T-helper 1 cell treated with Interleukin-12 subunit alpha and Interleukin-12 subunit beta and Interleukin-4 antibody, amounts not matched to agents 30 ng/mL and 1 ng/mL, for 36 hours (primary cell): ENCODE results near the gene HLA-DPB1. TPM values are rescaled to one million over a fixed set of nuclear protein-coding genes. Genes with fewer than 3 reads are reported as not detected.

Experiments
- intact Hi-C: fragments of 100-400 bp; cut with micrococcal nuclease; formaldehyde crosslinking; loops from one replicate; pipeline ENCODE4 v1.15.1; 2024
- total RNA-seq: library from RNA; stranded (reverse); gene quantifications from 2 replicates; pipeline ENCODE4 v1.2.3, GENCODE V29; 2022

HLA-DPB1 gene
- total RNA-seq, 1 donor from 2014 or later = 93.9 TPM

DNA sequence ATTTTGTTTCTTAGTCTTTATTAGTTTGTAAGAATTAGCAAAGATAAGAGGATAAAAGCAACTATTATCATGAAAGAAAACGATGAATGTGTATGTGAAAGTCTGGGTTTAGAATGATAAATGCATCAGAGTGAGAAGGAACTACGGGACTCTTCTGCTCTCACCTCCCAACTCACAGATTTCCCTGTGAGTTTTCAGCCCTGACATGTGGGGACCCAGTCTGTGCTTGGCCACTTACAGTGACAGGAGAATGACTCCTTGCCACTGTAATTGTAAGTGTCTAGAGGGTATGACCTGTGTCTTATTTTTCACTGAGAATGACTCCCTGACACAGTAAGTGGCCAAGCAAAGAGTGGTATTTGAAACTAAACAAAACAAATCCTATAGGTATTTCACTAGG is 4.9 kb upstream of the HLA-DPB1 start:
- intact Hi-C loops = loop anchor here (10.0 kb wide), 1 partner anchor 1096 kb away; the partner anchor contains the start of gene DXO

DNA sequence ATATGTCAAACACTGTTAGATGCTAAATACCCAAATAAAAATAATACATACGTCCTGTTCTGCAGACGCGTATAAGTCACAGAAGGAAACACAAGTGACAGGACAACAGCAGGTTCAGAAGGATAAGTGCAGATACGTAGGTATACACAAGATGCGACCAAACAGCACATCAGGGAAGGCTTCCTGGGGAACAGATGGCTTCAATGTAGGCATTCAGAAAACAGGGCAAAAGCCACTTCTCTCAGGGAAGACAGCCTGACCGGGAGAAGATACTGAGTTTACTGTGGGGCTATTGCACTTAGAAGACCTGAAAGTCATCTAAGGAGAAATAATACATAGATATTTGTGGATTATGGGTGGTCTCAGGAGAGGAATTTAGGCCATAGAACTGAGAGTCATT is 4.2 kb upstream of the HLA-DPB1 start:
- intact Hi-C loops = loop anchor here (10.0 kb wide), 1 partner anchor 1097 kb away; the partner anchor contains the start of gene DXO

DNA sequence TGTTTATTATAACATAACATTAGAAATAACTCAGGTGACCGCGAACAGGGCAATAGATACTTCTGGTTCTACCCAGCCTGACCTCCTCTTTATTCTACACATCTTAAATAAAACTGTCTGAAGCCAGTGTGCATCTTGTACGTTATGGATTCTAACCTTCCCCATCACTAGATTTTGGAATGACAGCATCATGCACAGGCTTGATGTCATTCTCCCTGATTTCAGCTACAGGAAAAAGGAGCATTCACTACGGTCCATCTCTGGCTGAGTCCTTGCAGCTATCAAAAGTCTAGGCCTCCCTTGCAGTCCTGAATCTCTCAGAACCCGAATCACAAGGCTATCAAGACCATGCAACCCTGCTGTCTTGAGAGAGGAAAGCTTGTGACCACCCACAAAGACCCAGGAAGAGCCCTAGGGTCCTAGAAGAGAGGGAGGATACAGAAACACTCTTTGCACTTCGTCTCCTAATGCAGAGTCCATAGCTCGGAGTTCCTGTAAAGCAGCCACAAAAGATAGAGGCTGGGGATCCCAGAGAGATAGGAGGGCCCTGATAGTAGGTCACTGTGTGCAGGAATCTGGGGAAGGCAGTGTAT is 3.2 kb upstream of the HLA-DPB1 start:
- intact Hi-C loops = loop anchor here (1.0 to 10.0 kb wide), 3 partner anchors 44 to 1098 kb away; partner anchors contain the start of gene DXO

DNA sequence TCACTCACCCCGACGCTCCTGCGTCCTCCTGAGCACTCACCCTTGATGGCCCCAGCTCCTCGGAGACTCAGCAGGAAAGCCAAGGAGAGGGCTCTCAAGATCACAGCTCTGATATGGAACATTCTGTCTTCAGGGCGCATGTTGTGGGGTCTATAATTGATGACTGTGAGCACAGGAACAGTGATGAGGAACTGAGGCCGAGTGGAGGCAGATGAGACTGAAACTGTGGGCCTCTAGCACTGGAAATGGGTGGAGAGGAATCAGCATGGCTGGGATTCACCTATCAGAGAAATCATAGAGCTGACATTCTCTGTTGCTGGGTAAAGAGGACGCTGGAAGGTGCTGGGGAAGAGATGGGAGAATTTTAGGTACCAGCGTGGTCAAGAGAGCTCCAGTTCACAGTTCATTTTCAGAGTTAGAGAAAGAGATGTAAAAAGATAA is 2.3 kb upstream of the HLA-DPB1 start, which contains the start of gene HLA-DPA1:
Gene HLA-DPA1 (minus strand): TSS at position 219 of the 441 bp plus-strand sequence.
- intact Hi-C loops = loop anchor here (1.0 to 10.0 kb wide), 3 partner anchors 45 to 1099 kb away; partner anchors contain the start of gene DXO

DNA sequence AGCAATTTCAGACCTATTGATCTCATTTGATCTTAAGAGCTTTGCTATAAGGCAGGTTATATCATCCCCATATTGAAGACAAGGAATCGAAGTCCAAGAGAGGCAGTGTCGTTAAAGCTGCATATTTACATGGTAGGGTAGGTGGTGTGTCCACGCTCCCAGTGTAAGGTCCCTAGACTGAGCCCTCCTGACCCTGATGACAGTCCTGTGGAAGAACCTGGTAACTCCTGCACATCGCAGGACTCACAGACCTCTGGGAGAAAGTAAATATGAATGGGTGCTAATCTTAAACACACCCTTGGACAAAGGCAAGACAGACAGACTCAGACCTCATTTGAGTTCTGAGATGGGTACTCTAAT is 602 bp upstream of the HLA-DPB1 start:
- intact Hi-C loops = loop anchor here (1.0 to 10.0 kb wide), 4 partner anchors 56 to 1100 kb away; partner anchors contain the start of genes DXO, RXRB and SLC39A7

DNA sequence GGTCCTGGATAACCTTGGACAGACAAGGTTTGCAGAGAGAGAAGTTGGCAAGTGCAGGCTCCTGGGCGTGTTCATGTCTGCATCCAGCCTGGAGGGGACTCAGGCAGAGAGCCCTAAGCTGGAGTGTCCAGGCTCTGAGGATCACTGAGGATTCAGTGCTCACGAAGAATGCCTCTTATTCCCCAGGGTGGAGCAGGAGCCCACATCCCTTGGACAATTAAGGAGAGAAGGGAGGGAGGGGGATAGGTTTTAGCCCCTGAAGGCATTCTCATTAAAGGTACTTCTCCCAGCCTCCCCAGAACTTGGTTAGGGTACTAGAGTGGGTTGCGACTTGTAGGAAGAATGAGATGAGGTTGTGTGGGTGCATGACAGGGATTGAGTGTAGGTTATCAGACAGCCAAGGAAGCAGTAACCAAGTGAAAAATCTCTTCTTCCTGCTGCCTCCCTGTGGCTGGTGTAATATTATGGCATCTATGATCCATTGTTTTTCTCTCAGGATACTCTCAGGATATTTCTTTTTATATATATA is 680 bp downstream of the HLA-DPB1 start:
- intact Hi-C loops = loop anchor here (10.0 kb wide), 1 partner anchor 1102 kb away; the partner anchor contains the start of gene DXO

DNA sequence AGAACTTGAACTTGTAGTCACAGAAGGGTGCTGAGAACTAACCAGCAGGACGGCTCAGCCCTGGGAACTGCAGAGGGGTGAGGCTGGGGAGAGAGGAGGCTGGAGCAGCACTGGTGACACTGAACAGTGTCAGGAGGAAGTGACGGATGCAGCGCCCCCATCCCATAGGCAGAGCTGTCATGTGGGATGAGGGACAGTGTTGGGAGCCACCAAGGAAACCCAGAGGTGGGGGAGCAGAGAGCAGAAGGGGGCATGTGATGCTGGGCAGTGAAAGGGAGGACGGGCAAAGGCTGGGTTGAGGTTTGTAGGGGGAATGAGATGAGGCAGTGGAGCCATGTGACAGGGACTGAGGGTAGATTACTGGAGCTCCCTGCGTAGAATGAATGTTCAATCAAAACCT is 2.1 kb downstream of the HLA-DPB1 start:
- intact Hi-C loops = loop anchor here (10.0 kb wide), 1 partner anchor 1103 kb away; the partner anchor contains the start of gene DXO

DNA sequence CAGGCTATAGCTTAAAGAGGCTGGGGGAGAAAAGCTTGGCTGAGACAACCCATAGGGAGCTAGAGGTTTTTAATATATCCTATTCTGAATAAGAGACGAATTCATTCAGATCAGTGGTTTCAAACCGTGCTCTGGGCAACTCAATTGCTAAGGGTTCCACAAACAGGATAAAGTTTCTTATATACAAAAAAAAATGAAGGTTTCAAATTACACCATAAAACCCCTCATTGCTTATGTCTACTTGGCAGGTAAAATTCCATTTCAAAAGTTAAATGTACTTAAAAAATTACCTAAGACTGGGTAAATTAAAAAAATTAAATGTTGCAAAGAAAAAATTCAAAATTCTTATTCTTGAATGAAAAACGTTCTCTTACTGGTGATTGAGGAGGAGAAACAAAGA is 2.7 kb downstream of the HLA-DPB1 start:
- intact Hi-C loops = loop anchor here (10.0 kb wide), 1 partner anchor 1104 kb away; the partner anchor contains the start of gene DXO

DNA sequence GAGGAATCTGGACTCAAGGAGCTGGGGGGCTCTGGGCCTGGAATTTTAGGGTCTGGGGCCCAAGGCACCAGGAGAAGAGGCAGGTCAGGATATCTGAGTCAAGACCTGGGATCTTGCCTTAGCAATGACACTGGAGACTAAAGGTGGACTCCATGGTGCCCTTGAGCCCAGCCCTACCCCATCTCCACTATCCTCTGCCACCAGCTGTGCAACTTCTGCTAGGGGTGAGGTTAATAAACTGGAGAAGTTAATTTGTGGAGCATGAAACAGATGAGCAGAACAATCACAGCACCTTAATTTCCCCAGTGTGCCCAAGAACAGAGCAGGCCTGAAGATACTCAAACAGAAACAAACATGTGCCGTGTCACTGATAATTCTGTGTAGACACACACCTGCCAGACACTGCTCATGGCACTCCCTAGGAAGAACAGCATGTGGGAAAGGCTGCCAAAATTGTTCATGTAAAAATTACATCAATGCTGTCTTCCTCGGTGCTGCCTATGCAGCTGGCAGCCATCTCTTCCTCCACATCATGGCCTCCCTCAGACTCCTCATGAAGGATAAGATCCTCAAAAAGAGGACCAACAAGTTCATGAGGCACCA is 3.2 kb downstream of the HLA-DPB1 start:
- intact Hi-C loops = loop anchor here (10.0 kb wide), 1 partner anchor 1104 kb away; the partner anchor contains the start of gene DXO

DNA sequence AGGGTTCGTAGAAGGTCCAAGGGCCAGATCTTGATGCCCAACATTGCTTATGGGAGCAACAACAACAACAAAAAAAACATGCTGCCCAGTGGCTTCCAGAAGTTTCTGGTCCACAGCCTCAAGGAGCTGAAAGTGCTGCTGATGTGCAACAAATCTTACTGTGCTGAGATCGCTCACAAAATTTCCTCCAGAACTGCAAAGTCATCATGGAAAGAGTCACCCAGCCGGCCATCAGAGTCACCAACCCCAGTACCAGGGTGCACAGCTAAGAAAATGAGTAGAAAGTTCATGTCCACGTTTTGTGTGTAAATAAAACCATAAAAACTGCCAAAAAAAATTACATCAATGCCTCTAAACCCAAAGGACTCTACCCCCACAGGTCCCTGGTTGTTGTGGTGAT is 3.8 kb downstream of the HLA-DPB1 start:
- intact Hi-C loops = loop anchor here (10.0 kb wide), 1 partner anchor 1105 kb away; the partner anchor contains the start of gene DXO

DNA sequence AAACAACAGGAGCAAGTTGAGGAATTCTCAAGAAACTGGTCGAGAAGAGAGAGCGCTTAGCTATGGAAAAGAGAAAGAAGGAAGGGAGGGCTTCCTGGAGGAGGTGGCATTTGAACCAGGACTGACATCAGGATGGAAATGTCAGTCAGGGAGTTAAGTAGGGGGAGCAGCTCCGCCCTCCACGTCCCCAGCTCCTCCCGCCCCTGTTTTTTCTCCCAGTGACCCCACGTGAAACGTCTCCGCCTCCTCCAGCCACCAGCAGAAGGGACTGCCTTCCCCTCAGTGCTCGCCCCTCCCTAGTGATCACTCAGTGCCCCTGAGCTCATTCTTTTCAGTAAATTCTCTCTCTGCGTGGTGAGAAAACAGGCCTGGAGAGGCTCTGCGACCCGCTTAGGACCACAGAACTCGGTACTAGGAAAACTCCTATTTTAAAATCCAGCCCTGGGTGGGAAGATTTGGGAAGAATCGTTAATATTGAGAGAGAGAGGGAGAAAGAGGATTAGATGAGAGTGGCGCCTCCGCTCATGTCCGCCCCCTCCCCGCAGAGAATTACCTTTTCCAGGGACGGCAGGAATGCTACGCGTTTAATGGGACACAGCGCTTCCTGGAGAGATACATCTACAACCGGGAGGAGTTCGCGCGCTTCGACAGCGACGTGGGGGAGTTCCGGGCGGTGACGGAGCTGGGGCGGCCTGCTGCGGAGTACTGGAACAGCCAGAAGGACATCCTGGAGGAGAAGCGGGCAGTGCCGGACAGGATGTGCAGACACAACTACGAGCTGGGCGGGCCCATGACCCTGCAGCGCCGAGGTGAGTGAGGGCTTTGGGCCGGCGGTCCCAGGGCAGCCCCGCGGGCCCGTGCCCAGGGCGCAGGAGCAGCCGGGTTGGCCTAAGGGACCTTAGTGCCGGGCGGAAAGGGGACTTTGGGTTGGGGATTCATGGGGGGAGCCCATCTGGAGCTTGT is 4.6 kb downstream of the HLA-DPB1 start:
- intact Hi-C loops = loop anchor here (5.0 kb wide), 1 partner anchor 193 kb away; no protein-coding TSS in a partner anchor

DNA sequence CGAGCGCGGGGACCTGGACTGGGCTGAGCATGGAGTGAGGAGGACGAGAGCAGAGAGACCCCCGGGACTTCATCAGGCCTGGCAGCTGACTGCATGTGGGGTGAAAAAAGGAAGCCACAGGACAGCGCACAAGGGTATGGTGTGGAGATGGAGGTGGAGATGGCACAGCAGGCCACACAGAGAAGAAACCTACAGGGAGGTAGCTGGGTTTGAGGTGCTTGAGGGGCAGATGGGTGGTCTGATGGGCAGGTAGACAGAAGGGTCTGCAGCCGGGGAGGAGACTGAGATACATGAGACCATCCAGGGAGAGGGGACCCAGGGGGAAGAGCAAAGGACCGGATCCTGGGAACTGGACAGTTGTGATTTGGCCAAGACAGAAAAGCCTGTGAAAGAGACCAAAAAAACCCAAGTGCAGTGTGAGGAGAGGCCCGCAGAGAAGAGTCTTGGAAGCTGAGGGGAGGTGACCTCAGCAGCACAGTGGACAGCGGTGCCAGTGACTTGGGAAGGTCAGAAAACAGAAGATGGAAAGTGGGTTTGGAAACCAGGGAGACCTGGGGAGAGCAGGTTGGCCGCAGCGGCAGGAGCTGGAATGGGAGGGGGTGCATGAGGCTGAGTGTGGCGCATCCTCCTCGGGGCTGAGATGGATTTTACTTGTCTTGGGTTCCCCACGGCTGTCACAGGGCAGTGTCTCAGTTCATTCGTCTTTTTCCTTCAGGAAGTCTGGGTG is 5.5 kb downstream of the HLA-DPB1 start:
- intact Hi-C loops = loop anchor here (5.0 kb wide), 1 partner anchor 194 kb away; no protein-coding TSS in a partner anchor

DNA sequence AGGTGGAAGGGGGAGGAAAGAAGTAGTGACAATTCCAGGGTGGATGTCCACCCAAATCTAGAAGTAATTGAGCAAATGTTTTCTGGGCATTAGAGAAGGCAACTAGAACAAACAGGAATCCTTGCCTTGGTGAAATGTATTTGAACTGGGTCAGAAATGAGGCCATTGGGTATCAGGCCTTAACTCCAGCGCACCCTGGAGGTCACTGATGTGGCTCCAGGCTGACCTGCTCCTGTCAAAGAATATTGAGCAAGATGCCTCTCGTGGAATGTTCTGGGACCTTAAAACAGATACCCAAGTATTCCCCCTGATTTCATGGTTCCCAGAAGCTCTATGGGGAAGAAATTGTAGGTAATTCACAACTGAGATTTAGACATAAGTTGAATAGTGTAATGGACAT is 6.9 kb downstream of the HLA-DPB1 start:
- intact Hi-C loops = loop anchor here (1.0 to 5.0 kb wide), 2 partner anchors 68 to 195 kb away; no protein-coding TSS in a partner anchor

DNA sequence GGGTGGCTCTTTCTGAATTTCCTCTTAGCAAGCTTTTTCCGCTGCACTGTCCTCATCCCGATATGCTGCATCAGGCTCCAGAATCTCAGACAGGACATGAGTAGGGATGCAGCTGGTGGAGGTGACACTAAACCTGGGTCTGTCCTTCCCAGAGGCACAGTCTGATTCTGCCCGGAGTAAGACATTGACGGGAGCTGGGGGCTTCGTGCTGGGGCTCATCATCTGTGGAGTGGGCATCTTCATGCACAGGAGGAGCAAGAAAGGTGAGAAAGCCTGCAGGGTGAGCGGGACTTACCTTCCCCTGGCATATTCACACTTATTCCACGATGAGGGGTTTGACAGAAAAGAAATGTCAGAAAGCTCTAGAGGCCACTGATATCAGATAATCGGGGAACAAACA is 9.8 kb downstream of the HLA-DPB1 start:
- intact Hi-C loops = no loop called here

DNA sequence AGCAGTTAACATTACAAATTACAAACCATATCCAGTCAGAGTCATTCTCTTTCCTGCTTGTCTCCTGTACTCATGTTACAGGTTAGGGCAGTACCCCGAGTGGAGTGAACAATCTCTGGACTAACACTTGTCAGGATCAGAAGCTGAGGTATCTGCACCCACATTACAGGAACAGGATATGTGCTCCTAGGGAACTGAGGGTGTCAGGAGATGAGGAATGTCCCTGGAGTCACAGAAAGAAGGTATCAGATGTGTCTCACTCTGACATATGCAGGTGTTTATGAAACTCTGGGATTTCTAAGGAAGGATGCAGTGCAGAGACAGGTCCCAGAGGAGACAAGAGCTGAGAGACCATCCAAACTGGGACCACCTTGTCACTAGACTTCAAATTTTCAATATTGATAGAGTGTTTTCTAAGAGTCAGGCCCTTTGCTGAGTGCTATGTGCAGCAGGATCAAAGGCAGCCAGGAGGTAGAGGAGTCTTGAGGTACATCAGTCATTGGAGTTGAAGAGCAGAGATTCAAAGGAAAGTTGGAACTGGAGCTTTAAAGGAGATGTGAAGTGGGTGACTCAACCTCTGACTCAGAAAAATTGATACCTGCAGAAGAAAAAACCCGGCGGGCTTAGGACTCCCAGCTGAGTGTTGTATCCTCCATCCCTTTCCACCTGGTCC is 12.6 kb downstream of the HLA-DPB1 start:
- intact Hi-C loops = no loop called here

DNA sequence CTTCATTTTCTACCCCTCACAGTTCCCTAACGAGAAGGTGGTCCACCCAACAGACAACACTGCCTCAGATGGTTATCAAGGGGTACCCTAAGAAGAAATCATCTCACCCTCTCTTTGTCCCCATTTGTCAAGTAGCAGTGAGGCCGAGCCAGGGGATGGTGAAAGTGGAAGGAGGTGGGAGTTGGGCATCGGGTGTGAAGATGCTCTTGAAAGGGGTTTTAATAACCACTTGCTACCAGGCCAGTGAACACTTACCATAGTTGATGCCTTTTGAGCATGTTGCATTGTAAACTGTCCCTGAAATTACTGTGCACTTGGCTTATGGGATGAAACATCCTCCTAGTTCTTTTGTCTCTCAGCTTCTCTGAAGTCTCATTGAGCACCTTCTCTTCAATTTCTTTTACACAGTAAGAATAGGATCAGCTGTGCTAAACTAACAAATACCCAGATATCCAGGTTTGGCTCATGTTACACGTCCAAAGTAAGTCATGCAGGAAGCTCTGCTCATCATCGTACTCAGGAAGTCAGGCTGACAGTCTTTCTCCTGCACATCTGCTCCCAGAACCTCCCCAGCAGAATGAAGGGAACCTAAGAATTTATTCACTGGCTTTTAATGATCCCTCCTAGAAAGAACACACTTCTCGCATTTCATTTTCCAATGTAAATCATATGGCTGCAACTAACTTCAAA is 13.3 kb downstream of the HLA-DPB1 start:
- intact Hi-C loops = no loop called here

DNA sequence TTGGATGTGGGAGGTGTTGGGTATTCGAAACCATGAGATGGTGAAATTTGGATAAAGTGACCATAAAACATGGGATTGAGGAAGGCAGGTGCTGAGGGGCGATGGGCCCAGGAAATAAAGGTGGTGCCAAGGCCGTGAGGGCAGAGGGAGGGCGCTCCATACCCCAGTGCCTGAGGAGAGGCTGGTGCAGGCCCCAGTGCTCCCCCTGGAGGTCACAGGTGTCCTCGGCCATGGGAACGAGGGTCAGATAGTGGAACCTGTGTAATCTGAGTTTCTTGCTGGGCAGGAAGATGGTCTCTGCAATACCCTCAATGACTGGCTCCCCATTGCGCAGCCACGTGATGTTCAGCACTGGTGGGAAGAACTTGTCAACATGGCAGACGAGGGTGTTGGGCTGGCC is 16.2 kb downstream of the HLA-DPB1 start:
- intact Hi-C loops = loop anchor here (1.0 kb wide), 1 partner anchor 78 kb away; no protein-coding TSS in a partner anchor

DNA sequence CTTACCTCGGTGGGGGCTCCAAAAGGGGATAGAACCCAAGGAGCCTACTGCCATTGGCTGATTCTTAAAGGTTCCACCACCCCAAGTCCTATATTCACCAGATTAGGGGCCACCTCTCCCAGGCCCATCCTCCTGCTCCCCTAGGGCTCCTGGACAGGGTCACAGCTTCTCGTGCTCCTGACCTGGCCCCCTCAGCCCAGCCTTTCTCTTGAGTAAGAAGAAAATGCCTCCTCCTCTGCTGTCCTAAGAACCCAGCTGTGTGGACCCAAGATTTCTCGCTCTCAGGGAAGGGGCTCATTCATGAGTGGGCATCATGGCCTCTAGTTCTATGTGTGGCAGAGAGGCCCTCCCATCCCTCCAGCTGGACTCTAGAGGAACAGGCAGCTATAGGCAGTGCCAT is 16.6 kb downstream of the HLA-DPB1 start:
- intact Hi-C loops = loop anchor here (1.0 kb wide), 1 partner anchor 78 kb away; no protein-coding TSS in a partner anchor

DNA sequence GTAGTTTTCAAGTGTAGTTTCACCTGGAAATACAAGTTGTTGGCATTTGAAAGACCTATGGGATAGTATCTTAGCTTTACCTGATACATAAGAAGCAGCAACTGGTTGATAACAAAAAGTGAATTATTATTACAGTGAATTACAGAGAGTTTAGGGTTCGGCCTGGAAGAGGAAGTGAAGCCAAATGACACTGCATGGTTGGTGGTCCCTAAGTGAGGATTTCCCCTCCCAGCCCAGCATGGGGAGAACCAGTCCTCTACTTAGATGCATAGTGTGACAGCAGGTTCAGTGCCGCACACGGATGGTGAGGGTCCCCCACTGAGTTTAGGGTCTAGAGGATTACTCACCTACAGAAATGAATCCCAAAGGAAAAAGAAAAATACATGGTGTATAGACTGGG is 18.1 kb downstream of the HLA-DPB1 start:
- intact Hi-C loops = no loop called here
